Right lung (tissue), 5 donors: Measurements from ENCODE around the gene HHIPL2. TPM values are rescaled to one million over a fixed set of nuclear protein-coding genes. Genes with fewer than 3 reads are reported as not detected.

Experiments
- polyA plus RNA-seq, 5 donors: library from polyadenylated mRNA; unstranded; fragments of 120-200 nt; gene quantifications; one replicate each; pipeline versions ENCODE4 v1.2.1 to v1.2.3, GENCODE V29; 2013; ENCODE audit warnings: inconsistent platforms in 1 of 5, low replicate concordance in 1 of 5; ENCODE audit not compliant: insufficient read length in 5 of 5, insufficient read depth in 1 of 5

Gene HHIPL2
- polyA plus RNA-seq, 5 donors = 0.63 to 1.4 (median 0.79) TPM

Other genes with a start within 250 kb of the HHIPL2 start
- 10 to 100 TPM; 13.4 to 22.9 (median 19.6) TPM for gene TAF1A, start 41.8 kb upstream of the HHIPL2 start, polyA plus RNA-seq
- gene MIA3, start 70.0 kb upstream of the HHIPL2 start, polyA plus RNA-seq = 10 to 100 TPM; 84.1 to 95.5 (median 89.5) TPM
- gene AIDA, start 164.4 kb upstream of the HHIPL2 start, polyA plus RNA-seq = 10 to 100 TPM; 67.9 to 94.7 (median 91.6) TPM
- gene BROX, start 164.5 kb upstream of the HHIPL2 start, polyA plus RNA-seq = 10 to 100 TPM; 26.3 to 53.1 (median 44.9) TPM
- gene FAM177B, start 189.1 kb upstream of the HHIPL2 start, polyA plus RNA-seq = under 1 TPM; 0.31 to 0.85 (median 0.61) TPM